ENCODE results near the gene DRD4. TPM values are rescaled to one million over a fixed set of nuclear protein-coding genes. Genes with fewer than 3 reads are reported as not detected.

Gene DRD4
- total RNA-seq, 1 donor from 2014 or later: 2.1 TPM

- Mint-ChIP-seq H3K27me3 (ENCODE audit: low read depth) (peaks cover 56% of the 10 kb centered on the region), H3K36me3 (peaks cover 2% of the 10 kb centered on the region), H3K9me3 (no peaks in the 10 kb centered on the region), H3K27ac (no peak overlapping the region), H3K4me1 (peaks cover 16% of the 10 kb centered on the region), H3K4me3 (peak overlapping the region; percentile 55)
- no peak for TF ChIP-seq CTCF (IDR thresholded peaks at IDR 0.05; ENCODE audit: unreplicated experiment)
- DNase-seq (ENCODE audit: low spot score in 2 of 2, unreplicated experiment in 2 of 2): no peak
Measured at GRCh38 chr11:639332-639955, 2.4 kb downstream of the DRD4 start.

- TF ChIP-seq CTCF (IDR thresholded peaks at IDR 0.05; ENCODE audit: unreplicated experiment): no peak
- Mint-ChIP-seq H3K36me3 (peaks cover 2% of the 10 kb centered on the region), H3K4me3 (peak overlapping the region; percentile 34), H3K27me3 (ENCODE audit: low read depth) (peaks cover 49% of the 10 kb centered on the region), H3K4me1 (peaks cover 16% of the 10 kb centered on the region), H3K9me3 (no peaks in the 10 kb centered on the region), H3K27ac (no peak overlapping the region)
- DNase-seq (ENCODE audit: low spot score in 2 of 2, unreplicated experiment in 2 of 2): no peak
Measured at GRCh38 chr11:640021-640706, 3.1 kb downstream of the DRD4 start.

- Mint-ChIP-seq H3K27me3 (ENCODE audit: low read depth) (peaks cover 33% of the 10 kb centered on the region), H3K9me3 (no peaks in the 10 kb centered on the region), H3K4me3 (no peak overlapping the region), H3K36me3 (peaks cover 1% of the 10 kb centered on the region), H3K27ac (no peak overlapping the region), H3K4me1 (peaks cover 15% of the 10 kb centered on the region)
- no peak for DNase-seq (ENCODE audit: low spot score in 2 of 2, unreplicated experiment in 2 of 2)
- no peak for TF ChIP-seq CTCF (IDR thresholded peaks at IDR 0.05; ENCODE audit: unreplicated experiment)
Measured at GRCh38 chr11:641806-642370, 4.8 kb downstream of the DRD4 start.

- no peak for TF ChIP-seq CTCF (IDR thresholded peaks at IDR 0.05; ENCODE audit: unreplicated experiment)
- Mint-ChIP-seq H3K4me1 (peaks cover 9% of the 10 kb centered on the region), H3K4me3 (no peak overlapping the region), H3K27ac (no peak overlapping the region), H3K9me3 (no peaks in the 10 kb centered on the region), H3K36me3 (peaks cover 4% of the 10 kb centered on the region), H3K27me3 (ENCODE audit: low read depth) (peaks cover 20% of the 10 kb centered on the region)
- DNase-seq (ENCODE audit: low spot score in 2 of 2, unreplicated experiment in 2 of 2): no peak
Measured at GRCh38 chr11:643366-643765, 6.3 kb downstream of the DRD4 start.

GRCh38 chr11:643849-644738 lies 7.0 kb downstream of the DRD4 start:
- no peak overlapping the region for H3K4me3 Mint-ChIP-seq
- no peak for TF ChIP-seq CTCF (IDR thresholded peaks at IDR 0.05; ENCODE audit: unreplicated experiment)
- H3K27ac Mint-ChIP-seq: no peak overlapping the region
- H3K36me3 Mint-ChIP-seq: peaks cover 8% of the 10 kb centered on the region
- H3K4me1 Mint-ChIP-seq: peaks cover 2% of the 10 kb centered on the region
- H3K9me3 Mint-ChIP-seq: no peaks in the 10 kb centered on the region
- DNase-seq (ENCODE audit: low spot score in 2 of 2, unreplicated experiment in 2 of 2): no peak
- peaks cover 13% of the 10 kb centered on the region for H3K27me3 Mint-ChIP-seq (ENCODE audit: low read depth)

Data from mesothelial cell of epicardium (in vitro differentiated cells).